ENCODE results near the gene MEF2D.

DNA sequence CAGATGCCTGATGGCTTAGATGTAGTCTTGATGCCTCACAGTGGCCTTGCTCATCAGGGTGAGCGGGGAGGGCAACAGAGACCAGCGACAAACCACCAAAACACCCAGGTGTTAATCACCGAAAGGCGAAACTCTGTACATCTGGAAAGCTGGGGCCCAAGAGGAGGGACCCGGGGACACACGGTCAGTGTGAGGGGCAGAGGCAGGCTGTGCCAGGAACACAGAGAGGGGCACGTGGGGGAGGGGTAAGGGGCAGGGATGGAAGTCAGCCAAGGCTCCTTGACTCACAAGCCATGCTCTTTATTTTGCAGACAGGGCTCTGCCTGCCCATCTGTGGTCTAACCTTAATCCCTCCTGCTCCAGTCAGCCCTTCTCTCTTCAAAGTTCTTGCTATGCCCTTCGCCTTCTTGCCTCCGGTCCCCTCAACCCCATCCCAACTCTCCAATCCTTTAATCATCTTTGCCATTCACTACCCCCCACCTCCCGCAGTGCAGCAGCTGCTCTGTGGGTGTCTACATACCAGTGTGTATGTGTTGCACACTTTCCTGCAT, 4.3 kb downstream of the MEF2D start:
- TF ChIP-seq, protein P1, sequence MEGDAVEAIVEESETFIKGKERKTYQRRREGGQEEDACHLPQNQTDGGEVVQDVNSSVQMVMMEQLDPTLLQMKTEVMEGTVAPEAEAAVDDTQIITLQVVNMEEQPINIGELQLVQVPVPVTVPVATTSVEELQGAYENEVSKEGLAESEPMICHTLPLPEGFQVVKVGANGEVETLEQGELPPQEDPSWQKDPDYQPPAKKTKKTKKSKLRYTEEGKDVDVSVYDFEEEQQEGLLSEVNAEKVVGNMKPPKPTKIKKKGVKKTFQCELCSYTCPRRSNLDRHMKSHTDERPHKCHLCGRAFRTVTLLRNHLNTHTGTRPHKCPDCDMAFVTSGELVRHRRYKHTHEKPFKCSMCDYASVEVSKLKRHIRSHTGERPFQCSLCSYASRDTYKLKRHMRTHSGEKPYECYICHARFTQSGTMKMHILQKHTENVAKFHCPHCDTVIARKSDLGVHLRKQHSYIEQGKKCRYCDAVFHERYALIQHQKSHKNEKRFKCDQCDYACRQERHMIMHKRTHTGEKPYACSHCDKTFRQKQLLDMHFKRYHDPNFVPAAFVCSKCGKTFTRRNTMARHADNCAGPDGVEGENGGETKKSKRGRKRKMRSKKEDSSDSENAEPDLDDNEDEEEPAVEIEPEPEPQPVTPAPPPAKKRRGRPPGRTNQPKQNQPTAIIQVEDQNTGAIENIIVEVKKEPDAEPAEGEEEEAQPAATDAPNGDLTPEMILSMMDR (IDR thresholded peaks at IDR 0.05), result no peak
- no peak for TF ChIP-seq POLR2A (IDR thresholded peaks at IDR 0.05)

Measured in right lobe of liver (tissue), 4 donors.